Measurements from ENCODE around the gene DLL1.

GRCh38 chr6:170251776-170252571 lies 38.9 kb downstream of the DLL1 start:
- no peak for TF ChIP-seq POLR2A (IDR thresholded peaks at IDR 0.05)
- no peak for TF ChIP-seq CTCF (IDR thresholded peaks at IDR 0.05)

All from body of pancreas (tissue), 4 donors.